T-helper 1 cell treated with Interleukin-12 subunit alpha and Interleukin-12 subunit beta and Interleukin-4 antibody, amounts not matched to agents 30 ng/mL and 1 ng/mL, for 36 hours (primary cell): ENCODE results near the gene CRY1. TPM values are rescaled to one million over a fixed set of nuclear protein-coding genes. Genes with fewer than 3 reads are reported as not detected.

Experiments
- total RNA-seq: library from RNA; stranded (reverse); gene quantifications from 2 replicates; pipeline ENCODE4 v1.2.3, GENCODE V29; 2022

Gene CRY1
- total RNA-seq, 1 donor from 2014 or later, result 10.1 TPM

Other genes with a start within 250 kb of the CRY1 start
- 22.6 and 26.2 TPM in 2 replicates for gene TMEM263, start 137.6 kb downstream of the CRY1 start, total RNA-seq
- gene MTERF2, start 106.4 kb downstream of the CRY1 start, total RNA-seq, result 4.4 and 4.5 TPM in 2 replicates